Measurements from ENCODE around the gene CLEC16A.

DNA sequence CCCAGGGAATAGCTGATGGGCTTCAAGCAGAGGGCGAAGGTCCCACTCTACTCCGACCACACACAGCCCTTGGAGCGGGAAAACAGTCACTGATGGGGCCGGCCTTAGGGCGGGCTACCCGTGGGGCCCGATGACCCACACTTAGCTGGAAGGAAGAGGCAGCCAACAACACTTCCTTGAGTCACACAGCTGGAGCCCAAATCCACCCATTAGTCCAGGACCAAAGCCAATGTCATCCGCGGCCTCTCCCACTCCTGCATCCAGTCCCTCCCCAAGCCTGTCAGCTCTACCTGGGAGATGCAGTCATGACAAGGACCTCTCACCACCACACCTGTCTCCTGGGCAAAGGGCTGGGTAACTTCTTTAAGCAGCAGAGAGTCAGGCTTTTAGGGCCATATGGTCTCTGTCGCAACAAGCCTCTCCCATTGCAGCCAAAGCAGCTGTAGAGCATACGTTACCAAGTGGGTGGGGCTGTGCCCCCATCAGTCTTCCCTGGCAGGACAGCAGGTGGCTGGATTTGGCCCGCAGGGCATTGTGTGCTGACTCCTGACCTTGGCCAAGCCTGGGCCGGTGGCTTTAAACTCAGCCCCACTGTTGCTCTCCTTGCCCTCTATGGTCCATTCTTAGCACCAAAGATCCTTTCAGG, 200.9 kb downstream of the CLEC16A start:
- TF ChIP-seq, protein P1, sequence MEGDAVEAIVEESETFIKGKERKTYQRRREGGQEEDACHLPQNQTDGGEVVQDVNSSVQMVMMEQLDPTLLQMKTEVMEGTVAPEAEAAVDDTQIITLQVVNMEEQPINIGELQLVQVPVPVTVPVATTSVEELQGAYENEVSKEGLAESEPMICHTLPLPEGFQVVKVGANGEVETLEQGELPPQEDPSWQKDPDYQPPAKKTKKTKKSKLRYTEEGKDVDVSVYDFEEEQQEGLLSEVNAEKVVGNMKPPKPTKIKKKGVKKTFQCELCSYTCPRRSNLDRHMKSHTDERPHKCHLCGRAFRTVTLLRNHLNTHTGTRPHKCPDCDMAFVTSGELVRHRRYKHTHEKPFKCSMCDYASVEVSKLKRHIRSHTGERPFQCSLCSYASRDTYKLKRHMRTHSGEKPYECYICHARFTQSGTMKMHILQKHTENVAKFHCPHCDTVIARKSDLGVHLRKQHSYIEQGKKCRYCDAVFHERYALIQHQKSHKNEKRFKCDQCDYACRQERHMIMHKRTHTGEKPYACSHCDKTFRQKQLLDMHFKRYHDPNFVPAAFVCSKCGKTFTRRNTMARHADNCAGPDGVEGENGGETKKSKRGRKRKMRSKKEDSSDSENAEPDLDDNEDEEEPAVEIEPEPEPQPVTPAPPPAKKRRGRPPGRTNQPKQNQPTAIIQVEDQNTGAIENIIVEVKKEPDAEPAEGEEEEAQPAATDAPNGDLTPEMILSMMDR (IDR thresholded peaks at IDR 0.05): no peak
- no peak for TF ChIP-seq POLR2AphosphoS5 (IDR thresholded peaks at IDR 0.05)
- no peak for TF ChIP-seq POLR2A (IDR thresholded peaks at IDR 0.05)
- no peak for TF ChIP-seq EP300 (IDR thresholded peaks at IDR 0.05)

Measured in gastroesophageal sphincter (tissue), 3 donors.